ENCODE data around the gene HK2.
"Not testable (repeated sequence)": the region's sequence is repeated elsewhere in the genome, so short reads cannot be mapped to it uniquely, and the experiment has no call there.

HK2 gene

DNA sequence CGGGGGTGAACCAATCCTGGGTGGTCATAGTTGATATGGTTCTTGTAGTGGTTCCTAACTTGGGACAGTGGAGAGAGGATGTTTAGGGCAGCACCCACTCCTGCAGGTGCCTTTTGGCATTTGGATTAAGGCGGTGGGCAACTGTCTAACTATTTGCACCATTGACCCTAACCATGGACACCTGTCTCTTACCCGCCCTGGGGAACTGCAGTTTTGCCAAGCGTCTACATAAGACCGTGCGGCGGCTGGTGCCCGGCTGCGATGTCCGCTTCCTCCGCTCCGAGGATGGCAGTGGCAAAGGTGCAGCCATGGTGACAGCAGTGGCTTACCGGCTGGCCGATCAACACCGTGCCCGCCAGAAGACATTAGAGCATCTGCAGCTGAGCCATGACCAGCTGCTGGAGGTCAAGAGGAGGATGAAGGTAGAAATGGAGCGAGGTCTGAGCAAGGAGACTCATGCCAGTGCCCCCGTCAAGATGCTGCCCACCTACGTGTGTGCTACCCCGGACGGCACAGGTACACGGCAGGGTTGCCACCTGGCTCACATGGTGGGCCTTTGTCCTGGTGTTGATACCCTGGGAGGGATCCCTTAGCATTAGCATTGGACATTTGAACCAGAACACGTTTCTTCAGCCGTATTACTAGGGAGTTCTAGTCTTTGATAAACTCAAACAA is 46.3 kb downstream of the HK2 start:
- no peak for DNase-seq

DNA sequence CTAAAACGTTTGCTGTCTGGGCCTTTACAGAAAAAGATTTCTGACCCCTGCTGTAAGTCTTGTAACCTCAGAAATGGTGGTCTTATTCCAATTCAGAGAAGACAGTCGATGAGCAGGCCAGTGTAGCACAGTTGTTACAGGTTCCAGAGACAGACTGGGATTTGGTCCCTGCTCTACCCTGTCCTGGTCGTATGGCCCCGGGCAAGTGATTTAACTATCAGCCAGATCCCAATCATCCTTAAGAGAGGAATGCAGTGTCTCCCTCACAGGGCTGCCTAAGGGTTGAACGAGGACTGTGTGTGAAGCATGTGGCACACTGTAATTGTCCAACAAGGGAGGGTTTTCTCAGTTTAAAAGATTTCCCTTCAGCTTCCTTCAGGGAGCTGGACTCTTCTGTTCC is 47.2 kb downstream of the HK2 start:
- DNase-seq: no peak

DNA sequence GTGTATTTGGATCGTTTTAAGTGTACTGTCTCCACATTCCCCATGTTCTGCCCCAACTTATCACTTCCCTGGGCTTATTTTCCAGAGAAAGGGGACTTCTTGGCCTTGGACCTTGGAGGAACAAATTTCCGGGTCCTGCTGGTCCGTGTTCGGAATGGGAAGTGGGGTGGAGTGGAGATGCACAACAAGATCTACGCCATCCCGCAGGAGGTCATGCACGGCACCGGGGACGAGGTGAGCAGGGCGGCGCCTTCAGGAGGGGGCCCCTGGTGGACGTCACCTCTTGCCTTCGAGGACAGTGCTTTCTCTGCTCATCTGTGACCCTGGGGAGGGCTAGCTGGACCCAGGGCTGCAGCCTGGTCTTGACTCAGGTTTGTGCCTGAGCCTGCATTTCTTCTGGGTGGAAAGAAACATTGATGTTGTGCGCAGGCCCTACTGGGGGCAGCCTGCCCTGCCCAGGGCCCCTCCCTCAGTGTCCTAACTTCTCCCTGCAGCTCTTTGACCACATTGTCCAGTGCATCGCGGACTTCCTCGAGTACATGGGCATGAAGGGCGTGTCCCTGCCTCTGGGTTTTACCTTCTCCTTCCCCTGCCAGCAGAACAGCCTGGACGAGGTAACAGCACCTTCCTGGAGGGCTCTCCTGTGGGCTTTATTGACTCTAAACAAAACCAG is 47.8 kb downstream of the HK2 start:
- no peak for DNase-seq

DNA sequence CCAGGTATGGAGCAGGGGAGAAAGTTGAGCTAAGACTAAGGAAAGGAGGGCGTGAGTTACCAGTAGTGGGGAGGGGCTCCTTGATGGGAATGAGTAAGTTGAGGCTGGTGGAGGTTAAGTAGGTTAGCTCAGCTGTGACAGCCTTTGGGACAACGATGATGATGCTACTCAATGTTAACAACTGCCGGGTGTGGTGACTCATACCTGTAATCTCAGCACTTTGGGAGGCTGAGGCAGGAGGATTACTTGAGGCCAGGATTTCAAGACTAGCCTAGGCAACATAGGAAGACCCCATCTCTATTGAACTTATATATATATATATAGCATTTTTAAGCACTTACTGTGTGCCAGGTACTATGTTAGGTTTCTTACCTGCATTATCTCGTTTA is 48.4 kb downstream of the HK2 start:
- DNase-seq: no peak

DNA sequence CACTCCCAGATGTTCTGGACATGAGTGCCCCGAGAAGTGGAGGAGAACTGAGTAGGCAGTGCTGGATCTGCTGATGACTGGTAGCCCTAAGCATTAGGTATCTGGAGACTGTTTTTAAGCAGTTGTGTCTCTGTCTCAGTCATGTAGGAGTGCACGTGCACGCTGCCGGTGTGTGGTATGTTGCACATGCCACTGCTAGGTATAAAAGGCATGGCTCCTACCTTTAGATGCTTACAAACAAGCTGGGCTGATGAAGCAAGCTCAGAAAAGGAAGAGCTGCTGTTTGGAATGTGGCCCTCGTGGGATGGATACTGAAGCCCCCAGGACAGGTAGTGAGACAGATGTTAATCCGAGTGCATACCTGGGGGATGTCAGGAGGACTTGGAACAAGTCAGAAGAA is 49.1 kb downstream of the HK2 start:
- DNase-seq: no peak

DNA sequence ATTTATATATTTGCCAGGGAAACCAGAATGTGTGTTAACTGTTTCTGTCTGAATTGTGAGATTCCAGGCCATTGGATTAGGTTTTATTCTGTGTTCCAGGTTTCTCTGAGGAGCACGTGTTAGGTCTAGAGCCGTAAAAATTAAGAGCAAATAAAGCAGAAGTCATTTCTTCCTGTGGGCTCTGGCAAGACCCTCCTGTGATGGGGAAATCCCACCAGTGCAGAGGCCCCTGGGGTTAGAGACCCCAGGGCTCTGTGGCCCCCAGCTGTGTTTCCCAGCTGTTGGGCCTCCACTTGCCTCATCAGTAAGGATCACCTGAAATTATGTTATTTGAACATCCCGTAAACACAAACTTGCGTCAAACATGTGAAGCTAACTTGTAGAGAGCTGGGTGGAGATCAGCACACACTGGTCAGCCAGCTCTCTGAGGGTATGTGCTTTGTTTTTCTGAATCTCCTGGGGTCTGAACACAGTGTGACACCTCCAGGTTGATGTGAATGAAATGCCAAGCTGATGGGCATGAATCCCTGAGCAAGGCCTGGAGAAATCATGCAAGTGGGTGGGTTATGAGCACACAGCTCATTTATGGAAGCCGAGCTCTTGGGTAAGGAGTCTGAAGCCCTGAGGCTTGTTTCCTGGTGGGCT is 50.3 kb downstream of the HK2 start:
- no peak for DNase-seq

DNA sequence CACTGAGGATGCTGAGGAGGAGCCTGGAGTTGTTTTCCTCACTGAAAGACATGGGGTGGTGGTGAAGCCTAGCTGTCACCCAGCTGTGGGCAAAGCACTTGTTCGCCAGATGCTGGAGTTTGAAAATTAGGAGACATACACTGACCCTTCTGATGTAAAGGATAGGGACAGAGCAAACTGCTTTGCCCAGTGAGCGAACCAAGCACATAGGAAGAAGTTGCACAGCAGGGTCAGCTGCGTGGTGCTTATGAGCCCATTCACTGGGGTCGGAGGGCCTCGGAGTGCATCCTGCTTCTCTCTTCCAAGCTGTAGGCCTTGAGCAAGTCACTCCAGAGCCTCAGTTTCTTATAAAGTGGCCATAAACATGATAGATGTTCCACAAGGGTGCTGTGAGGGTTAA is 50.9 kb downstream of the HK2 start:
- no peak for DNase-seq

DNA sequence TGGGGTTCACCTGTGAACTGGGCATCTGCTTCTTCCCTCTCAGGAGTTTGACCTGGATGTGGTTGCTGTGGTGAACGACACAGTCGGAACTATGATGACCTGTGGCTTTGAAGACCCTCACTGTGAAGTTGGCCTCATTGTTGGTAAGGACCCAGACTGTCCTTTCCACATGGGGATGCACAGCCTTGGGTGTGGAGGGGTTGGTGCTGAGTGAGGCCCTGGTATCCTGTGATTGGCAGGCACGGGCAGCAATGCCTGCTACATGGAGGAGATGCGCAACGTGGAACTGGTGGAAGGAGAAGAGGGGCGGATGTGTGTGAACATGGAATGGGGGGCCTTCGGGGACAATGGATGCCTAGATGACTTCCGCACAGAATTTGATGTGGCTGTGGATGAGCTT is 52.3 kb downstream of the HK2 start:
- no peak for DNase-seq

DNA sequence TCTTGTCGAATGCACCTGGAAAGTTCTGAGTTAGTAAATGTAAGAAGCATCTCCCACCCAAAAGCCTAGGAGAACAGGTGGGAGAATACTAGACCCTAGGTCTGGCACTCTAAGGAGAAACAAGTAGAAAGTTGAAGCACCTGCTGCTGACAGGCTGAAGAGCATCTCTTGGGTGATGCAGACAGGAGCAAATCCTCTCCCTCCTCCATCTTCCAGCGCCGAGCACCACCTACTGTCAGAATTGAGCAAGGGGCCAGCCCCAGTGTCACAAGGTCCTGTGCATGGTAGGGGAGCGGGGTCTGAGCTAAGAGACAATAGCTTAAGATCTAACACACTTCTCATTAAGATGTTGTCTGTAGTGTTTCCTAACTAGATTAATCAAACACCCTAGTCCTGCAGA is 52.9 kb downstream of the HK2 start:
- no peak for DNase-seq

DNA sequence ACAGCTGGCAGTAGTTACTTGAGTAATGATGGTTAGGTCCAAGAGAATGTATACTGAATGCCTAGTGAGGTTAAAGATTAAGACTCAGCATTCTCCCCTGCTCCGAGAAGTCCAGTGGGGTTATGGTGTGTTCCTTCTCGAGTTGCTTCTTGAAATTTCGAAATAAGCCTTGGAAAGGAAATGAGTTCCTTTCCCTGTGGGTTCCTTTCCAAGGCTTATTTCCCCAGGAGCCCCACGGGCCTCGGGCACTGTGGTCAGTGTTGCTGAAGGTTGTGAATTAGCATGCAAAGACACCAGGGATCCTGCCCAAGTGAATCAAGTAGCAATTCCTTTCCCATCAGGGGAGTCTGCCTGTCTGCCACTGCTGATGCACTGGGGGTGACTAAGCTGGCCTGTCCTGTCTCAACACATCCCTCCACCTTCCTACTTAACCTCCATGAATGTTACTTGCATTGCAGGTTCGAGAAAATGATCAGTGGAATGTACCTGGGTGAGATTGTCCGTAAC is 53.6 kb downstream of the HK2 start:
- DNase-seq: no peak

DNA sequence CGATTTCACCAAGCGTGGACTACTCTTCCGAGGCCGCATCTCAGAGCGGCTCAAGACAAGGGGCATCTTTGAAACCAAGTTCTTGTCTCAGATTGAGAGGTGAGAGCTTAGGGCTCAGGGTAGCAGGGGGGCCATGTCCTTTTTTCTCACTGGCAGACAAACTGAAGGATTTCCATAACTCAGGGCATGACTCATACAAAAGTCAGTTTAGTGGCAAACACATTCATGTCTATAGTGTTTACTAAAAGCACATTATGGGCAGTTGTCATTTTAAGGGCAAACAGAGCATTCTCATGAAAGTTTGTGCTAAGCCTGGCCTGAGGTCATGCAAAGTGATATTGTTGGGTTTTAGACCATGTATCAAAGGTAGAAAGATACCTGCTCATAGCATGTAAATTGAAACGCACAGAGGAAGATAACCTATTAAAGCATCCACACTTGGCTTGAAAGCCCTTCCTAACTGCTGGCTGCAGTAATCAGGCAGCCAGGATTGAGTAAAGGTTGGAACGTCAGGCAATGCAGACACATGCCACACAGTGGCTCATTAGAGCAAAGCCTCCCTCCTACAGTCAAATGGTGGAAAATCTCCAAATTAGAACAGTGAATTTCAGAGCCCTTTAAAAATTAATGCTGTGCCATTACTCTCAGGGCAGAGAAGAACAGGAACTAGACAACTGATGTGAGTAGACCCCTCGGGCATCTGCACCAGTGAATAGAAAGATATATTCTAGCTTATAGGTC is 54.2 kb downstream of the HK2 start:
- no peak for DNase-seq

DNA sequence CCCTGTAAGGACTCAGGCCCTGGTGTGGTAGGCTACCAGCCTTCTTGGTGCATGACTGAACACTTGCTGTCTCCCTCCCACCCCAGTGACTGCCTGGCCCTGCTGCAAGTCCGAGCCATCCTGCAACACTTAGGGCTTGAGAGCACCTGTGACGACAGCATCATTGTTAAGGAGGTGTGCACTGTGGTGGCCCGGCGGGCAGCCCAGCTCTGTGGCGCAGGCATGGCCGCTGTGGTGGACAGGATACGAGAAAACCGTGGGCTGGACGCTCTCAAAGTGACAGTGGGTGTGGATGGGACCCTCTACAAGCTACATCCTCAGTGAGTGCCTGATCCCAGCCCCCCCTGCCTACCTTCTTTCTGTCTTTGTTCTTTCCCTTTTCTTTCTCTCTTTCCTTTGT is 55.2 kb downstream of the HK2 start:
- no peak for DNase-seq

DNA sequence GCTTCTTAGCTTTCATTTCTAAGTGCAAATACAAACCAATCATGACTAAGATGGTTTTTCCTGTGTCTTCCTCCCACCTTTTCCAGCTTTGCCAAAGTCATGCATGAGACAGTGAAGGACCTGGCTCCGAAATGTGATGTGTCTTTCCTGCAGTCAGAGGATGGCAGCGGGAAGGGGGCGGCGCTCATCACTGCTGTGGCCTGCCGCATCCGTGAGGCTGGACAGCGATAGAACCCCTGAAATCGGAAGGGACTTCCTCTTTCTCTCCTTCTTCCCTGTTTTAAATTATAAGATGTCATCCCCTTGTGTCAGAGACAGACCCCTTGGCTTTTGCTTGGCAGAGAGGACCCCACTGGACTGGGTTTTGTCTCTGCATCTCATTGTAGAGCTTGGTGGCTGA is 56.8 kb downstream of the HK2 start:
- DNase-seq: no peak

DNA sequence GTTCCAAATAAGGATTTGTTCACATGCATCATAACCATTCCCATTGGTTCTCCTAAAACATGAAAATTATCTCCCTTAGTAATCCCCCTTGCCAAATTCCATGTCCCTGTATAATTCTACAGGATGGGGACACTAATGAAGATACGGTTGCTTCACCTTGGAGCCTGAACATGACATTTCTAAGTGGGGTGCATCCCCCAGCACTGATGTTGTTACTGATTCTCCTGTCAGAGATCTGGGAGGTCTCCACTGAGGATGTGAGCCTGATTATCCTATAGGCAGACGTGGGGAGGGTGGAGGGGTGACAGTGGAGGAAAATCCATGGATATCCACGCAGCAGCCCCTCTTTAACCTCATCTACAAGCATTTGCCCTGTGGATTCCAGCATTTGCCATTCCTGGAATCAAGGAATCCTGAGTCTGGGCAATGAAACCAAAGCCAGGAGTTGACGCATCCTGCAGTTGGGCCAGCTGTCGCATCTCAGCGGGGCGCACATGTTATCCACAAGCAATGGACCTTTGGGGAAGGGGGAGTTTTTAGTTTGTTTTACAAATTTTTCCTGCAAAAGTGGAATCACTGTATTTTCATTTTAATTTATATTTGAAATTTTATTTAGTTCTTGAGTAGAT is 57.3 kb downstream of the HK2 start:
- no peak for DNase-seq

DNA sequence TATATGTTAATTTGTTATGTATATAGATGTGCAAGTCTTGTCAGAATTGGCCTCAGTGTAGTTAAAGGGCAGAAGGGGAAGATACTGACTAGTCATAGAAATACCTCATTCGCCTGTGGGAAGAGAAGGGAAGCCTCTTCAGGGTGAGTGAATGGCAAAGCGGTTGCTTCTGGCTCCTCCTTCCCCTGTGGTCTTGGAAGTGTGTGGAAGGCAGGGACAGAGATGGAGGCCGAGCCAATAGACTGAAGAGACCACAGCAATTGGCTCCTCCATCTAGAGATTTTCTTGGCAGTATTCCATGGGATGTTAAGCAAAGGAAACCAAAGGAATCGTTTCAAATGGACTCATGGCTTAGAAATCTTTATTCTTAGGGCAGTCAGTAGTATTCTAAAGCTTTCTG is 57.9 kb downstream of the HK2 start:
- not testable (repeated sequence) for DNase-seq

DNA sequence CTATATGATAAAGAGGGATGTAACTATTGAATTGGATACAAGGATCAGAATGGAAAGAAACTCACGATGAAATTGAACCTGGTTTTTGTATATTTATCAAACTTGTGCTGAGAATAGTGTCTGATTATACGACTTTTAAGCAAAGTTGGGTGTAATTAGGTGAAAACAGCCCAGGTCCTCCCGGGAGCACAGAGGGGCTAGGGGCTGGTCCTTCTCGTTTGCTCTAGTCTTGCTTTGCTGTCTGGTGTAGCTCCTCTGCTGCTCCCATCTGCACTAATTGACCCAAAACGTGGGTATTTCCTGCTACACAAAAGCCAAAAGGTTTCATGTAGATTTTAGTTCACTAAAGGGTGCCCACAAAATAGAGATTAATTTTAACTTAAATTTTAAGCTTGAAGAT is 58.7 kb downstream of the HK2 start:
- no peak for DNase-seq

DNA sequence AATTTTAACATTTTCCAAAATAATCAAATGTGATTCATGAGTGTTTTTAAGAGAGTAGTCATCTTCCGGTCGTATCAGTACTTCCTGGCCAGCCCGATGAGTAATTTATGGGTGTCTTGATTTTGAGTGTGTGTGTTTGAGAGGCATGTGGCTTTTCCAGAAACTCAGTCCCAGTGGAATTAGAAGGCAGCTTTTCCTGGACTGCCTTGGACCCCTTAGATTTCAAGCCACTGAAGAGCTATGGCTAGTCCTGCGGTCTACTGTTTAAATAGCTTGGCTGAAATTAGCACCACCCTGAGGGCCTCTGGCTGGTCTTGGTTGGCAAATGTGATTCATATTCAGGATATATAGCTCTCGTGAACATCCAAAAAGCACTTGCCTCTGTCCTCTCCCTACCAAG is 59.4 kb downstream of the HK2 start:
- DNase-seq: no peak

DNA sequence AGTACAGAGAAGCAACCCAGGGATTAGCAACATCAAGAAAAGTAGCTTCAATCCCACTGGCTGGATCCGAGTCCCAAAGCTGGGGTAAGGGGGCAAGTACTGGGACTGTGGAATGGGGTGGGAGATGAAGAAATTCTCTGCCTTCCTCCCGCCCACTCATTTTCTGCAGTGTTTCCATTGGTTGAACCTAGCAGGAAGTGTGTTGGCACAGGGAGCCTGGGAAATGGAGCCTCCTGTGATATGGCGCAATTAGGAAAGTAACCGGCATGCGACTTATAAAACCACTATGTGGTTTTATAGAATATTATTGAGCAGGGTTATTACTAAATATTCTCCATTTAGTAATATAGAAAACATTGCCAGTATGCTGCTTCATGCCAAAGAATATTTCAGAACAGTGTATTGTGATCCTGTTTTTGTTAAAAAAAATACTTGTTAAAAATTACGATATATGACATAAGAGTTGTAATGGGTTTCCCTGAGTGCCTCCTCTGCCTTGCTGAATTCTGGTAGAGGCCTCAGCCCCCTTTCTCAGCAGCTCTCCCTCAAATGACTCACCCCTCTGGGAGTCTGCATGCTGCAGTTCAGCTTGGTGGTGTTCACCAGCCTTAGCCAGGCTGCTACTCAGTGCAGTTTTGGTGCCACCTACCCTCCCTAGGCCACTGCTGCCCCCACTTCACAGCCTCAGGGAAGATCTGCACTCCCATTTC is 60.5 kb downstream of the HK2 start:
- DNase-seq: no peak

DNA sequence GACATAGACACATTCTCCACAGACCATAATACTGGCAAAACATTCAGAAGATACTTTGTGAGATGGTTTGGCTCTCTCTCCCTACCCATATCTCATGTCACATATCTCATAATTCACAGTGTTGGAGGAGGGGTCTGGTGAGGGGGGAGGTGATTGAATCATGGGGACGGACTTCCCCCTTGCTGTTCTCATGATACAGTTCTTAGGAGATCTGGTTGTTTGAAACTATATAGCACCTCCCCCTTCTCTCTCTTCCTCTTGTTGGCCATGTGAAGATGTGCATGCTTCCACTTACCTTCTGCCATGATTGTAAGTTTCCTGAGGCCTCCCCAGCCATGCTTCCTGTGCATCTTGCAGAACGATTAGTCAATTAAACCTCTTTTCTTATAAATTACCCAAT is 61.1 kb downstream of the HK2 start:
- DNase-seq: no peak

DNA sequence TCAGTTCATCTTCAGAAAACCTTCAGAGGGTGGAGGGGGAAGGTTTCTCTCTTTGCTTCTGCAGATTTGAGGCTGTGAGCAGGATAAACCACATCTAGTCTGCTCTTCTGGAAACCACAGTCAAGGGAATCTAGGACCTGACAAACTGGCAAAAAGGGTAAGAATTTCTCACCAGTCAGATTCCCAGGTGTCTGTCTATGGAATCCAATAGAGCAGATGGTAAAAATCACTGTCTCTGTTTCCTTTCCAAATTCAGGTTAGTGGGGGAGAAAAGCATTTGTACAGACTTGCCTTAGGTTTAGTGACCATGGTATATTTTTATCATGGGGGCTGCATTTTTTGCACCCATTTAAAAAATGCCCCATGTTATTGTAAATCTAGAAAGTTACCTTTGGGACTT is 62.3 kb downstream of the HK2 start:
- no peak for DNase-seq

DNA sequence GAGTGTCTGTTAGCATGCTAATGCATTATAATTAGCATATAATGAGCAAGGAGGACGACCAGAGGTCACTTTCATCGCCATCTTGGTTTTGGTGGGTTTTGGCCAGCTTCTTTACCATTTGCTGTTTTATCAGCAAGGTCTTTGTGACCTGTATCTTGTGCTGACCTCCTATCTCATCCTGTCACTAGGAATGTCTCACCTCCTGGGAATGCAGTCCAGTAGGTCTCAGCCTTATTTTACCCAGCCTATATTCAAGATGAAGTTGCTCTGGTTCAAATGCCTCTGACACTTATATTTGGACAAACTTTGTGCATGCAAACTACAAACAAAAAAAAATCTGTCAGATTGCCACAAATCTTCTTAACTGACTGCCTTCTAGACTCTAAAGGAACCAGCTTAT is 66.3 kb downstream of the HK2 start:
- not testable (repeated sequence) for DNase-seq

DNA sequence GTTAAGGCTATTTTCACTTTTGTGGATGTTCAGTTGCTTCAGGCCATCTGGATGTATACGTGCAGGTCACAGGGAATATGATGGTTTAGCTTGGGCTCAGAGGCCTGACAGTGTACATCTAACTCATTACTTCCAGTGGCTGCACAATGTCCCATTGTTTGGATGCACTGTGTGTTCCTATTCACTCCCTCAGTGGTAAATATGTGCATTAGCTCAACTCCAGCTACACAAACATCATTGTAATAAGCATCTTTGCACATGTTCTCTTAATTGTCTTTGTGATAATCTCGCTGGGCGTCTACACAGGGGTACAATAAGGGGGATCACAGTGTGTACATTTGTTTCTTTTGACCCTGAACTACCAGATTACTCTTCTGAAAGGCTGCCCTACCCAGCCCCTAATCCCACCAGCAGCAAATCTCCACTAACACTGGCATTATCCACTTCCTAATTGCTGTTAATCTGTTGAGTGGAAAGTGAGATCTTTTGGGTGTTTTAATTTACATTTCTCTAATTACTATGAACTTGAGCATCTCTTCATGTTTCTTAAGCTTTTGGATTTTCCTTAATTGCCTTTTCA is 68.4 kb downstream of the HK2 start:
- no peak for DNase-seq

All from activated CD4-positive, CD25-positive, alpha-beta regulatory T cell treated with anti-CD3 and anti-CD28 coated beads, Interleukin-2, amount 50 U/mL, for 72 hours (primary cell).